PC-3 (cell line): ENCODE results near the gene RPS6KA1. TPM values are rescaled to one million over a fixed set of nuclear protein-coding genes. Genes with fewer than 3 reads are reported as not detected.

ENCODE experiments used
- ATAC-seq: fragments of 200-7000 bp; cut with Tn5 transposase; 2 replicates; pipeline ENCODE4 v1.9.1; 2020; ENCODE audit warnings: mild to moderate bottlenecking, moderate library complexity
- BruUV-seq: library from RNA; stranded (reverse); fragments of 400-500 nt; replicated peaks from 2 replicates; lab custom pipeline; 2021; lab: Mats Ljungman, UMichigan
- CTCF ChIA-PET: fragments of 300-600 bp; sonication (Branson Sonifier 250); formaldehyde crosslinking; loops from one replicate; lab custom pipeline; 2022; ENCODE audit warnings: antibody characterized with exemption; lab: Charles Lee
- POLR2A ChIA-PET: fragments of 300-600 bp; sonication (Branson Sonifier 250); formaldehyde crosslinking; loops from one replicate; lab custom pipeline; 2022; ENCODE audit warnings: antibody characterized with exemption; ENCODE audit not compliant: unreplicated experiment; lab: Charles Lee
- DNase-seq: peaks from one replicate; pipeline ENCODE4 v3.0.0-alpha.2; 2015
- H2AFZ ChIP-seq: fragments of 300-600 bp; sonication (generic); 2 replicates; pipeline ENCODE4 v1.6.0; 2016; ENCODE audit warnings: antibody characterized with exemption, low read length
- H3F3A ChIP-seq: fragments of 300-600 bp; sonication (generic); one replicate; pipeline ENCODE4 v1.6.0; 2017; ENCODE audit warnings: antibody characterized with exemption, low read length, control low read depth, mild to moderate bottlenecking; ENCODE audit not compliant: unreplicated experiment
- H3K27ac ChIP-seq: fragments of 300-600 bp; sonication (generic); 2 replicates; pipeline ENCODE4 v1.5.1; 2016; ENCODE audit warnings: mild to moderate bottlenecking, low read length
- H3K27me3 ChIP-seq: fragments of 300-600 bp; sonication (generic); 2 replicates; pipeline ENCODE4 v1.6.1; 2016; ENCODE audit warnings: low read length, mixed read lengths
- H3K36me3 ChIP-seq: fragments of 300-600 bp; sonication (generic); 2 replicates; pipeline ENCODE4 v1.6.1; 2016; ENCODE audit warnings: low read depth, mixed run types, low read length, mixed read lengths
- H3K4me1 ChIP-seq: fragments of 300-600 bp; sonication (generic); 2 replicates; pipeline ENCODE4 v1.5.1; 2016; ENCODE audit warnings: low read length; ENCODE audit not compliant: insufficient read depth
- H3K4me2 ChIP-seq: fragments of 300-600 bp; sonication (generic); 2 replicates; pipeline ENCODE4 v1.6.0; 2016; ENCODE audit warnings: low read length
- H3K4me3 ChIP-seq: fragments of 300-600 bp; sonication (generic); 2 replicates; pipeline ENCODE4 v1.5.1; 2016; ENCODE audit warnings: mild to moderate bottlenecking, low read length, mixed read lengths
- H3K79me2 ChIP-seq: fragments of 300-600 bp; sonication (generic); 2 replicates; pipeline ENCODE4 v1.6.1; 2017; ENCODE audit warnings: low read length, mixed read lengths
- H3K9ac ChIP-seq: fragments of 300-600 bp; sonication (generic); 2 replicates; pipeline ENCODE4 v1.6.0; 2016; ENCODE audit warnings: mild to moderate bottlenecking, low read length
- H3K9me2 ChIP-seq: fragments of 300-600 bp; sonication (generic); replicated peaks from 2 replicates; pipeline ENCODE4 v1.6.1; 2016; ENCODE audit warnings: mixed run types, low read length, mixed read lengths
- H3K9me3 ChIP-seq: fragments of 300-600 bp; sonication (generic); 2 replicates; pipeline ENCODE4 v1.6.1; 2016; ENCODE audit warnings: low read length, mixed read lengths
- H4K20me1 ChIP-seq: fragments of 300-600 bp; sonication (generic); 2 replicates; pipeline ENCODE4 v1.6.1; 2016; ENCODE audit warnings: low read length, mixed read lengths
- CTCF ChIP-seq: fragments of 300-600 bp; sonication (generic); conservative IDR thresholded peaks from 2 replicates; pipeline ENCODE4 v1.5.1; 2017; ENCODE audit warnings: antibody characterized with exemption, low read depth, mild to moderate bottlenecking, low read length
- EZH2 ChIP-seq: fragments of 300-600 bp; sonication (generic); IDR thresholded peaks from one replicate; pipeline ENCODE4 v1.6.1; 2017; ENCODE audit warnings: antibody characterized with exemption, mild to moderate bottlenecking, low read length; ENCODE audit not compliant: unreplicated experiment
- EZH2phosphoT487 ChIP-seq: fragments of 300-600 bp; sonication (generic); IDR thresholded peaks from 2 replicates; pipeline ENCODE4 v1.6.1; 2018; ENCODE audit warnings: mild to moderate bottlenecking, antibody characterized with exemption, low read length, borderline replicate concordance
- intact Hi-C: fragments of 100-400 bp; cut with micrococcal nuclease; formaldehyde crosslinking; loops from 2 replicates; pipeline ENCODE4 v1.9.0; 2023
- total RNA-seq: library from RNA; depleted of rRNA; stranded (reverse); fragments of >200 nt; gene quantifications from 2 replicates; pipeline ENCODE4 v1.2.3, GENCODE V29; 2014

RPS6KA1 gene
- total RNA-seq, 1 experiment from 2014 or later, result 98.2 TPM

GRCh38 chr1:26578167-26578566 is 48.6 kb downstream of the RPS6KA1 start:
- no peak for TF ChIP-seq EZH2phosphoT487
- H3K79me2 ChIP-seq, result no peaks in the 10 kb centered on the region
- H2AFZ ChIP-seq, result no peak overlapping the region
- DNase-seq (no peak), ATAC-seq (no peak)
- intact Hi-C loops, result no loop called here
- ChIA-PET POLR2A (no interaction called here), CTCF (no interaction called here)
- no peaks in the 10 kb centered on the region for H3K9me2 ChIP-seq
- H4K20me1 ChIP-seq, result no peaks in the 10 kb centered on the region
- H3K27ac ChIP-seq, result no peak overlapping the region
- peaks cover 13% of the 10 kb centered on the region; the same call in 1 of the 2 replicates for H3K36me3 ChIP-seq
- peaks cover 12% of the 10 kb centered on the region for H3K4me1 ChIP-seq
- BruUV-seq, result TSS peak; percentile 29
- no peak overlapping the region for H3K4me3 ChIP-seq
- no peaks in the 10 kb centered on the region for H3F3A ChIP-seq
- no peak overlapping the region for H3K4me2 ChIP-seq
- H3K27me3 ChIP-seq, result no peaks in the 10 kb centered on the region
- no peaks in the 10 kb centered on the region for H3K9me3 ChIP-seq
- no peak overlapping the region for H3K9ac ChIP-seq

GRCh38 chr1:26579681-26580111 is 50.1 kb downstream of the RPS6KA1 start:
- intact Hi-C loops, result no loop called here
- H3K9me2 ChIP-seq, result no peaks in the 10 kb centered on the region
- H3K9me3 ChIP-seq, result no peaks in the 10 kb centered on the region
- BruUV-seq, result no TSS peak
- TF ChIP-seq CTCF (no peak), EZH2phosphoT487 (no peak), EZH2 (no peak)
- POLR2A ChIA-PET, result no interaction called here
- ATAC-seq (no peak), DNase-seq (no peak)
- CTCF ChIA-PET, result interaction anchor here (0.6 kb wide), 1 partner anchor 345 kb away, joined by 4 read pairs; the partner anchor contains the start of gene CEP85
- H3F3A ChIP-seq, result no peaks in the 10 kb centered on the region
- no peak overlapping the region for H3K4me3 ChIP-seq
- no peak overlapping the region for H3K27ac ChIP-seq
- H4K20me1 ChIP-seq, result no peaks in the 10 kb centered on the region
- no peak overlapping the region for H3K4me2 ChIP-seq
- H3K27me3 ChIP-seq, result no peaks in the 10 kb centered on the region
- peaks cover 16% of the 10 kb centered on the region for H3K4me1 ChIP-seq
- peaks cover 2% of the 10 kb centered on the region; the same call in 1 of the 2 replicates for H3K36me3 ChIP-seq
- no peak overlapping the region for H3K9ac ChIP-seq
- H3K79me2 ChIP-seq, result no peaks in the 10 kb centered on the region
- no peak overlapping the region for H2AFZ ChIP-seq

- POLR2A ChIA-PET, result no interaction called here
- BruUV-seq, result no TSS peak
- Histone ChIP-seq H3K9ac (no peak overlapping the region), H3K4me2 (no peak overlapping the region), H3K27me3 (no peaks in the 10 kb centered on the region), H3K27ac (no peak overlapping the region), H3K4me3 (no peak overlapping the region), H3K4me1 (peaks cover 20% of the 10 kb centered on the region), H2AFZ (no peak overlapping the region), H3K79me2 (no peaks in the 10 kb centered on the region), H3K9me3 (no peaks in the 10 kb centered on the region), H3K9me2 (no peaks in the 10 kb centered on the region), H3F3A (no peaks in the 10 kb centered on the region), H3K36me3 (no peaks in the 10 kb centered on the region), H4K20me1 (no peaks in the 10 kb centered on the region)
- DNase-seq (no peak), ATAC-seq (no peak)
- intact Hi-C loops, result no loop called here
- no peak for TF ChIP-seq EZH2phosphoT487
- TF ChIP-seq EZH2, result no peak
- CTCF ChIA-PET, result no interaction called here
Observed at GRCh38 chr1:26580116-26580515, 50.6 kb downstream of the RPS6KA1 start.

- Histone ChIP-seq H3K36me3 (no peaks in the 10 kb centered on the region), H3K4me1 (peaks cover 23% of the 10 kb centered on the region), H3K27me3 (no peaks in the 10 kb centered on the region), H3K27ac (no peak overlapping the region), H3F3A (no peaks in the 10 kb centered on the region), H4K20me1 (no peaks in the 10 kb centered on the region), H2AFZ (no peak overlapping the region), H3K9me2 (no peaks in the 10 kb centered on the region), H3K9me3 (no peaks in the 10 kb centered on the region), H3K79me2 (no peaks in the 10 kb centered on the region), H3K9ac (no peak overlapping the region), H3K4me3 (no peak overlapping the region), H3K4me2 (no peak overlapping the region)
- CTCF ChIA-PET, result no interaction called here
- no TSS peak for BruUV-seq
- DNase-seq, result no peak
- intact Hi-C loops, result no loop called here
- TF ChIP-seq EZH2phosphoT487, result no peak
- no peak for TF ChIP-seq EZH2
- TF ChIP-seq CTCF, result no peak
- no peak for ATAC-seq
- POLR2A ChIA-PET, result no interaction called here
Observed at GRCh38 chr1:26581287-26581651, 51.7 kb downstream of the RPS6KA1 start.
